Measurements from ENCODE around the gene ZNF232.
"Not testable (repeated sequence)": the region's sequence is repeated elsewhere in the genome, so short reads cannot be mapped to it uniquely, and the experiment has no call there.

Gene ZNF232

DNA sequence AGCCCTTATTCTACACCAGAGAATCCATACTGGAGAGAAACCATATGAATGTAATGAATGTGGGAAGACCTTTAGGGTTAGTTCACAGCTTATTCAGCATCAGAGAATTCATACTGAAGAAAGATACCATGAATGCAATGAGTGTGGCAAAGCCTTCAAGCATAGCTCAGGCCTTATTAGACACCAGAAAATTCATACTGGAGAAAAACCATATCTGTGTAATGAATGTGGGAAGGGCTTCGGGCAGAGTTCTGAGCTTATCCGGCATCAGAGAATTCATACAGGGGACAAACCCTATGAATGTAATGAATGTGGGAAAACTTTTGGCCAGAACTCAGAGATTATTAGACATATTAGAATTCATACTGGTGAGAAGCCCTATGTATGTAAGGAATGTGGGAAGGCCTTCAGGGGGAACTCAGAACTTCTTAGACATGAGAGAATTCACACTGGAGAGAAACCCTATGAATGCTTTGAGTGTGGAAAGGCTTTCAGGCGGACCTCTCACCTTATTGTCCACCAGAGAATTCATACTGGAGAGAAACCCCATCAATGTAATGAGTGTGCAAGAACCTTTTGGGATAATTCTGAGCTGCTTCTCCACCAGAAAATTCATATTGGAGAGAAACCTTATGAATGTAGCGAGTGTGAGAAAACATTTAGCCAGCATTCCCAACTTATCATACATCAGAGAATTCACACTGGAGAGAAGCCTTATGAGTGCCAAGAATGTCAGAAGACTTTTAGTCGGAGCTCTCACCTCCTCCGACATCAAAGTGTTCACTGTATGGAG lies 19.3 kb downstream of the ZNF232 start:
- DNase-seq = no peak

DNA sequence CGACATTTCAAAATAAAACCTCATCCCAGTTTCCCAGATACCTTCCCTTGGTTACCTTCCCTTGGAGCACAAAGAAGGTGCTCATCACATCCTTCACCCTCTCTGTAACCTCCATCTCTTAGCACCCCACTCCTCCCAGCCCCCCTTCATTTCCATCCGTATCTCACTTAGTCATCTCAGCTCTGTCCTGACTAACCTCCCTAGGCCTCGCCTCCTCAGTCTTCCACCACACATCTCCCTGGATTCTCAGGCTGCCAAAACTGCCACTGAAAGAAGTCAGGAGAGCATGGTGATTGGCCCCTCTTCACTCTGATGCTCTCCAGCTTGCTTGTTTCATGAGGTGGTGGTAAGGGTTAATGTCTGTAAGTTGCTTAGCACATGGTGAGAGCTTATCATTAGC lies 31.1 kb downstream of the ZNF232 start:
- no peak for DNase-seq

DNA sequence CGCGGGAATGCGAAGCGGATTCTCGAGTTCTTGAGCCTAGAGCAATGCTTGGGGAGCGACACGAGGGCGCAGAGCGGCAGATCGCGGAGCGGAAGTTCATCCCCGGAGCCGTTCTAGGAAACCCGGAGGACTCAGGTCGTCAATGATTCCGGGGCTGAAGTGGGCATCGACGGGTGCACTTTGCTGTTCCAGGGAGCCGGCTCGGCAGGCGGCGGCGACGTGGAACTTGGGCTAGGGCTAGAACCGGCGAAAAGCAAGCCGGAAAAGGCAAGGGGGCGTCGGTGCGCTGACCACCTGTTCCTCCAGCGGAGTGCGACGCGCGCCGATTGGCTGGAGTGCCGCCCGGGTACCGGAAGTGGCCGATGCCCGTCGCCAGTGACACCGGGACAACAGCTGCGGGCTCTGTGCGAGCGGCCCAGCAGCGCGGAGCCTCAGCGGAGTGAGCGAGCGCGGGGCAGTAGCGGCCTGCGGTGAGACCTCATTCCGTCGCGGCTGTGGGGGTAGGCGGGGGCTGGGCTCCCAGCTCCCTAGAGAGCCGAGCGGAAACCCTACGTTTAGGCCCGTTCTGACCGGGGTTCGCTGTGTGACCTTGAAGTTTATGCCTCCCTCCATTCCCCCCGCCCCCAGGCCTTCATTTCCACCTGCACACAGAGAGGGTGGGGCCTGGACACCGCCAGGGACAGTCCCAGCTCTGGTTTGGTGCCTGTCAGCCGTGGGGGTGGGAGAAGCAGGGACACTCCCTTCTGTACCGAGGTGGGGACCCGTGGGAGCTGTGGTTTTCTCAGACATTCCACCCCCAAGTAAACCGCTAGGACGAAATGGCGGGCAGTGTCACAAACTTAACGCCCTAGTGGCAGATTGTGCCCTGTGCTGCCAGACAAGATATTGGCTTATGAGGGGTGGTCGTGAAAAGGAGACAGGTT lies 33.3 kb downstream of the ZNF232 start, which contains the start of gene ZFP3:
Gene ZFP3, plus strand, starts transcription at position 362 of the 923 bp plus-strand sequence. CDS start 13,038 bp downstream, outside the sequence.
- DNase-seq = no peak

DNA sequence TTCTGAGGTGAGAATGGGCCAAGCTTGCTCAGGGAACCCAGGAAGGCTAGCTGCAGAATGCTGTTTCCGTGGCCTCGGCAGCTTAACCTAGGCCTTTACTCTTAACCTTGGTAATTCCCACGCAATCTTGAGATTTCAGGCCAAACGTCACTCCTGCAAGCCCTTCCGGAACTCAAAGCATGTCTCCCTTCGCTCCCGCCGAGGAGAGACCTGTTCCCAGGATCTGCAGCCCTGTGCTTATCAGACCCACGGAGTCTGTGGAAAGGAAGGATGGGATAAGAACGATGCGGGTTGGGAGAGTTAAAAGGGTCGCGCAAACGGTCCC lies 33.9 kb downstream of the ZNF232 start:
- no peak for DNase-seq

DNA sequence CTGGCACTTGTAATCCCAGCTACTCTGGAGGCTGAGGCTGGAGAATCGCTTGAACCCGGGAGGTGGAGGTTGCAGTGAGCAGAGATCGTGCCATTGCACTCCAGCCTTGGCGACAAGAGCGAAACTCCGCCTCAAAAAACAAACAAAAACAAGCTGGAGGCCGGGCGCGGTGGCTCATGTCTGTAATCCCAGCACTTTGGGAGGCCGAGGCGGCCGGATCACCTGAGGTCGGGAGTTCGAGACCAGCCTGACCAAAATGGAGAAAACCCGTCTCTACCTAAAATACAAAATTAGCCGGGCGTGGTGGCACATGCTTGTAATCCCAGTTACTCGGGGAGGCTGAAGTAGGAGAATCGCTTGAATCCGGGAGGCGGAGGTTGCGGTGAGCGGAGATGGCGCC lies 34.4 kb downstream of the ZNF232 start:
- DNase-seq = not testable (repeated sequence)

DNA sequence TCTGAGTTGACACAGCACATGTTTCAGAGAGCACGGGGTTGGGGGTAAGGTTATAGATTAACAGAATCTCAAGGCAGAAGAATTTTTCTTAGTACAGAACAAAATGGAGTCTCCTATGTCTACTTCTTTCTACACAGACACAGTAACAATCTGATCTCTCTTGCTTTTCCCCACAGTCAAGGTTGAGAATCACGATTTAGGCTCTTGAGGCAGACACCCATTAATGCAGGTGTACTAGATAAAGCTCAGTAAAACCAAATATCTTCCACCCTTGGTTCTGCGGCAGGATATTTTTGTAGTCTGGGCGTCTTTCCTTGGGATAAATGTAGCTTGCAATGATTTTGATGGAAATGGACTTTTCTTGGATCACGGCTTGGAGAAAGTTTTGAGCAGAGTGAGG lies 36.2 kb downstream of the ZNF232 start:
- not testable (repeated sequence) for DNase-seq

DNA sequence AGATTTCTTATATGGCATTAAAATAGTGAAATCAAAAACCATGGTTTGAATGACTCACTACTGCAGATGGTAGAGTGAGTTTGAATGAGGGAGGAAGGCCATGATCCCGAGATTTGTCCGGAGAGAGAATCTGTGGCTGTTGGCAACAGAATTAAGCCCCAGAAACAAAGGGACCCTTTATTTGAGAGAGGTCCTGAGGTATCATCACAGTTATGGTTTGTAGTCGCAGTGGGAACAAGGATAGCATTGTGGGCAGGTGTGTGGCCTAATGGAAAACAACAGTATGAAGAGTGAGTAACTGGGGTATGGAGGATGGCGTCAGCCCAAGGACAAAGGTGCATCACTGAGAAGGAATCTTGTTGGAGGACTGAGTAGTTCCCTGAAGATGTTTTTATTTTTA lies 42.0 kb downstream of the ZNF232 start:
- no peak for DNase-seq

DNA sequence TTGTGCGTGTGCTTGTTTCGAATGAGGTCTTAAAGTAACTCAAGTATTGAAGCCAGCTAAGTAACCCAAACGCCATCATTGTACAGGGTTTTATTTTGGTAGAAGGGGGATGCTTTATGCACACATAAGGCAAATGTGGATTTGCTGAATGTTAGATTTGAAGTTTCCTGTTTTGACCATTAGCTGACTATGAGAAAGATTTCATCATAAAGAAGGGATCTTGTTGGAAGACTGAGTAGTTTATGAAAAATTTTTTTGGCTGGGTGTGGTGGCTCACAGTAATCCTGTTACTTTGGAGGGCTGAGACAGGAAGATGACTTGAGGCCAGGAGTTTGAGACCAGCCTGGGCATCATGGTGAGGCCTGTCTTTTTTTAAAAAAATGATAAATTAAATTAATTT lies 43.4 kb downstream of the ZNF232 start:
- no peak for DNase-seq

DNA sequence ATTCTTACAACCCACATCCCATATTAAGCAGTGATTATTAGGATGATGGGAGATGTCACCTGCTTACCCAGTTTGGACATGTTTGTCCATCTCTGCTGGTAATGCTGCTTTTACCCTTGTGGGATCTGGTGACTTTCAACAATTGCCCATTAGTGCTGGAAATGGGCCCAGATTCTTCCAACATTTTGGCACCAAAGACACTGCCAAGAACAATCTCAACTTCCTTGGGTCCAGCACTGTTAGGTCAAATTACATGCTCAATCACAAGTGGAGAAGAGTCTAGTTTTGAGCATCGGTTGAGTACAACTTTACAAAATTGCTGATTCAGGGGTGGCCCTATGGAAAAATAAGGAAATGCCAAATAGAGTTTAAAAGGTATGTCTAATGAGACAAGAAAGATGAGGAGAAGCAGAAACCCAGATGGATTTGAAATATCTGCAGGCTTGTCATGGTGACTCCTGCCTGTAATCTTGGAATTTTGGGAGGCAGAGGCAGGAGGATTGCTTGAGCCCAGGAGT lies 46.4 kb downstream of the ZNF232 start:
- no peak for DNase-seq

All from Kasumi-1 (cell line).